HS-27A (cell line): ENCODE measurements around the gene VIL1.

Source experiments
- DNase-seq: peaks from one replicate; pipeline ENCODE4 v3.0.0-alpha.2; 2012; ENCODE audit warnings: low read depth, missing footprints

Gene VIL1

DNA sequence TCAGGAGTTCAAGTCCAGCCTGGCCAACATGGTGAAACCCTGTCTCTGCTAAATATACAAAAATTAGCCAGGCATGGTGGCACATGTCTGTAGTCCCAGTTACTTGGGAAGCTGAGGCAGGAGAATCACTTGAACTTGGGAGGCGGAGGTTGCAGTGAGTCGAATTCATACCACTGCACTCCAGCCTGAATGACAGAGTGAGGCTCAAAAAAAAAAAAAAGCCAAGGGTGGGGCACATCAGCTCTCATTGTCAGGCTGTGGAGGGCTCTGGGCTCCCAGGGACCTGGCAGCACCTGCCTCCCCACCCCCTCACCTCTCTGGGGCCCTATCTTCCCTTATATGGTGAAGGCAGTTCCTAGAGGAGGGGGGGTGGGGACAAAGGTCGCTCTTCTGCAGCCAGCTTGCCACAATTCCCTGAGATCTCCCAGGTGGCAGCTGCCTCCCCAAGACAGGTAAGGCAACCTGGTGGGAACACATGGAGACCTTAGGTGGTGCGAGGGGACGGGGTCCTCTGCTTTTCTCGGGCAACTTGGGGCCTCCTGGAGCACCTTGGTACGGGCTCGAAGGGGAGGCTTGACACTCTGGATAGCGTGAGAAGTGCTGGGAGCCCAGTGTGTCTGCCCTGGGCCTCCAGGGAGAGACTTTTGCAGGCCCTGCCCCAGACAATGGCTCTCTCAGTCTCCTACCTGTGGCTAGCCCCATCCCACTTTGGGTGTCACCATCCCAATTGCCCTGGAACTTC, at the start of gene VIL1:
TSS of gene VIL1 (plus strand) at position 407 of the 742 bp plus-strand sequence. CDS start 4,656 bp downstream, outside the sequence.
- DNase-seq, result no peak

DNA sequence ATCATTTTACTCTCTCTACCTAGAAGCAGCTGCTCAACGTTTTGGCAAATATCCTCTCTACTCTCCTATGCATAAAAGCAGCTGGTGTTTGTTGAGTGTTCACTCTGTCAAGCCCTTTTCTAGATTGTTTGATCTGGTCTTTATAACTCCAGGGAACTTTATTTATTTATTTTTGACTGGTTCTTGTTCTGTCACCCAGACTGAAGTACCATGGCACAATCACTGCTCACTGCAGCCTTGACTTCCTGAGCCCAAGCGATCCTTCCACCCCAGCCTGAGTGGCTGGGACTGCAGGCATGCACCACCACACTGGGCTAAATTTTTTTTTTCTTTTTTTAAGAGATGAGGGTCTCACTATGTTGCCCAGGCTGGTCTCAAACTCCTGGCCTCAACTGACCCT, 49.6 kb upstream of the VIL1 start:
- no peak for DNase-seq

GRCh38 chr2:218370410-218371063, 48.4 kb upstream of the VIL1 start:
- no peak for DNase-seq

- DNase-seq, result no peak
These were observed 47.0 kb upstream of the VIL1 start for GRCh38 chr2:218371983-218372350.

- DNase-seq, result no peak
These were observed 44.1 kb upstream of the VIL1 start for GRCh38 chr2:218374795-218375194.

GRCh38 chr2:218375212-218375611, 43.7 kb upstream of the VIL1 start:
- DNase-seq, result no peak

GRCh38 chr2:218378053-218378452, 40.9 kb upstream of the VIL1 start:
- no peak for DNase-seq

- no peak for DNase-seq
These were observed 37.0 kb upstream of the VIL1 start, which contains the start of gene SLC11A1 for GRCh38 chr2:218381916-218382366. SLC11A1 (plus strand) TSS chr2:218382273; CDS start chr2:218382369, 96 bp downstream.

DNA sequence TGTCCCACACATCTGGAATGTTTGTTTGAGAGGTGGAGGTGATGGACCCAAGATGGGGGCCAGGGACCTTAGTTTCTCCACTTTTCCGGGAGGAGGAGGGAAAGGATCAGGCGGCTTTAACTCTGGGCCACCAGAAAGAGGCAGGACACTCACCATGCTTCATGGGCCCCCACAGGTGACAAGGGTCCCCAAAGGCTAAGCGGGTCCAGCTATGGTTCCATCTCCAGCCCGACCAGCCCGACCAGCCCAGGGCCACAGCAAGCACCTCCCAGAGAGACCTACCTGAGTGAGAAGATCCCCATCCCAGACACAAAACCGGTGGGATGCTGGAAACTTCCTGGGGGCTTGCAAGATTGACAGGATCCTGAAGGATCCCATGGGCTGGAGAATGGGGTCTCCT, 36.1 kb upstream of the VIL1 start:
- no peak for DNase-seq

DNA sequence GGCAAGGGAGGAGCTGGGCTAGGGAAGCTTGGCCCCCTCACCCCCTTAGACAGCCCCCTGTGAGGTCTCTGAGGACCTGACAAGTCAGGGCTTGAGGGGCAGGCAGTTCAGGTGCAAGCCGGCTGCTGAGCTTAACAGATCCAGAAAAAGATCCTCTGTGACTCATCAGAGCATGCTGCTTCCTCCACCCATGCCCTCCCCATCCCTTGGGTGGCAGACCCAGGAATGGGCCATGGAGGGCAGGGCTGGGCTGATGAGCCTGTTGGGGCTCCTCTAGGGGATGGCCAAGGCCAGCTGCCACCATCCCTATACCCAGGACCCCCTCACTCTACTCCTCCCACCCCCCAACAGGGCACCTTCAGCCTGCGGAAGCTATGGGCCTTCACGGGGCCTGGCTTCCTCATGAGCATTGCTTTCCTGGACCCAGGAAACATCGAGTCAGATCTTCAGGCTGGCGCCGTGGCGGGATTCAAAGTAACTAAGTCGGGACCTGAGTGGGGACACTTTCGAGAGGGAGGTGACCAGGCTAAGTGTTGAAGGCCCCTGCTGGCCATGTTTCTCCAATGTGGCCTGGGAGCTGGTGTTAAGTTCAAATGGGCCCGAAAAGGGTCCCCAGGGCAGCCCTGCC, 34.9 kb upstream of the VIL1 start:
- no peak for DNase-seq

DNA sequence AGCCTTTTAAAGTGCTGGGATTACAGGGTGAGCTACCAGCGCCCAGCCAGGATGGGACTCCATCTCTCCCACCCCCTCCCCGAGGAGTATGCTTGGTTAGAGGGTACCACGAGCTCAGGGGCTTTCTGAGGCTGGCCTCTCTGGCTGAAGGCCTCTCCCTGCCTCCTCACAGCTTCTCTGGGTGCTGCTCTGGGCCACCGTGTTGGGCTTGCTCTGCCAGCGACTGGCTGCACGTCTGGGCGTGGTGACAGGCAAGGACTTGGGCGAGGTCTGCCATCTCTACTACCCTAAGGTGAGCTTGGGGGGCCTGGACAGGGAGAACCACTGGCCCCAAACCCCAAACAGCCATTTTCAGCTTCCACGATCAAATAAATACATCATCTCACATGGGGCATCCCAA, 33.9 kb upstream of the VIL1 start:
- DNase-seq, result no peak

- no peak for DNase-seq
These were observed 32.2 kb upstream of the VIL1 start for GRCh38 chr2:218386505-218387368.

DNA sequence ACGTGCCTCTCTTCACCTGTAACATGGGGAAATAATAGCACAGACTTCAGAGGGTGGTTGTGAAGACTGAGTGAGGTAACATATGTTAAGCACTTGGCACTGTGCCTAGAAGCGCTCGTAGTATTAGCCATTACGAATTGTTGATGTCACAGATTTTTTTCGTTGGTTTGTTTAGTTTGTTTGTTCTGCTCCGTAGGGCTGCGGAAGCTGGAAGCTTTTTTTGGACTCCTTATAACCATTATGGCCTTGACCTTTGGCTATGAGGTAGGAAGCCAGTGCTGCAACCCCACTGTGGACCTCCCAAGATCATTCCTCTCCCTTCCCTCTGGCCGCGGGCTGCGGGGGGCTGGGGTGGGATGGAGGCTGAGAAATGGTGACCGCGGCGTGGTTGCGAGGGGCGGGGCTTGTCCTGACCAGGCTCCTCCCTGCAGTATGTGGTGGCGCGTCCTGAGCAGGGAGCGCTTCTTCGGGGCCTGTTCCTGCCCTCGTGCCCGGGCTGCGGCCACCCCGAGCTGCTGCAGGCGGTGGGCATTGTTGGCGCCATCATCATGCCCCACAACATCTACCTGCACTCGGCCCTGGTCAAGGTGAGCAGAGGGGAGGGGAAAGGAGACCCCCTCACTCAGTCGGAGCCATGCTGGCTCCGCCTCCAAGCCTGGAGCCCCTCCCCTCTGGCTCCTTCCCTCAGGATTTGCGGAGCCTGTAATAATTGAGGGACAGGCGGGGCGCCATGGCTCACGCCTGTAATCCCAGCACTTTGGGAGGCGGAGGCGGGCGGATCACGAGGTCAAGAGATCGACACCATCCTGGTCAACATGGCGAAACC, 31.3 kb upstream of the VIL1 start:
- no peak for DNase-seq

DNA sequence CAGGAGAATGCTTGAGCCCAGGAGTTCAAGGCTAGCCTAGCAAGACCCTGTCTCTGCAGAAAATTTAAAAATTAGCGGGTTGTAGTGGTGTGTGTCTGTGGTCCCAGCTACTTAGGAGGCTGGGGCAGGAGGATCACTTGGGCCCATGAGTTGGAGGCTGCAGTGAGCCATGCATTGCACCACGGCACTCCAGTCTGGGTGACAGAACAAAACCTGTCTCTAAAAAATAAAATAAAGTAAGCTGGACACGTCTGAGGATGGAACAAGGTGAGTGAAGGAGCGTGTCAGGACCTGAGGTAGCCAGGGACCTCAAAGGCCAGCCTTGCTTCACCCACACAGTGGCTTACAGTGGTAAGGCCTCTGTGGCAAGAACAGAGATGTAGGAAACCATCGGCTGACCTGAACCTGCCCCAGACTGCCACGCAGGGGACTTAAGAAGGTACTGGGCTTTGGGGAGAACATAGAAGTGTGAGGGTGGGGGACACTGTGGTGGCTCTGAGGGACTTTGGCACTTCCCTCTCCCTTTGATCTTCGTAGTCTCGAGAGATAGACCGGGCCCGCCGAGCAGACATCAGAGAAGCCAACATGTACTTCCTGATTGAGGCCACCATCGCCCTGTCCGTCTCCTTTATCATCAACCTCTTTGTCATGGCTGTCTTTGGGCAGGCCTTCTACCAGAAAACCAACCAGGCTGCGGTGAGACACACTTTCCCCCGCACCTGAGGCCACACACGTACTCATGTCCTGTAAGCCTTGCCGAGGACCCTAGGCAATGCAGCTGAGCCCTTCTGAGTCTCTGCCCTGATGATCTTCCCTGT, 29.4 kb upstream of the VIL1 start:
- no peak for DNase-seq

DNA sequence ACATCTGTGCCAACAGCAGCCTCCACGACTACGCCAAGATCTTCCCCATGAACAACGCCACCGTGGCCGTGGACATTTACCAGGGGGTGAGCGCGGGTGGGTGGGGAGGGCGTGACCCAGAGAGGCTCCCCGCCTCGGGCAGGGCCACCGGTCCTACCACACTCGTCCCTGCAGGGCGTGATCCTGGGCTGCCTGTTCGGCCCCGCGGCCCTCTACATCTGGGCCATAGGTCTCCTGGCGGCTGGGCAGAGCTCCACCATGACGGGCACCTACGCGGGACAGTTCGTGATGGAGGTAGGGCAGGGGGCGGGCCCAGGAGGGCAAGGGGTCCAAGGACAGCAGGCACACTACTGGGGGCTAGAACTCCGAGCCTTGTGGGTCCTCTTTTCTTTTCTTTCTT, 27.7 kb upstream of the VIL1 start:
- DNase-seq, result no peak

- DNase-seq, result no peak
These were observed 26.5 kb upstream of the VIL1 start for GRCh38 chr2:218392459-218392858.

- no peak for DNase-seq
These were observed 25.9 kb upstream of the VIL1 start for GRCh38 chr2:218392891-218393462.

DNA sequence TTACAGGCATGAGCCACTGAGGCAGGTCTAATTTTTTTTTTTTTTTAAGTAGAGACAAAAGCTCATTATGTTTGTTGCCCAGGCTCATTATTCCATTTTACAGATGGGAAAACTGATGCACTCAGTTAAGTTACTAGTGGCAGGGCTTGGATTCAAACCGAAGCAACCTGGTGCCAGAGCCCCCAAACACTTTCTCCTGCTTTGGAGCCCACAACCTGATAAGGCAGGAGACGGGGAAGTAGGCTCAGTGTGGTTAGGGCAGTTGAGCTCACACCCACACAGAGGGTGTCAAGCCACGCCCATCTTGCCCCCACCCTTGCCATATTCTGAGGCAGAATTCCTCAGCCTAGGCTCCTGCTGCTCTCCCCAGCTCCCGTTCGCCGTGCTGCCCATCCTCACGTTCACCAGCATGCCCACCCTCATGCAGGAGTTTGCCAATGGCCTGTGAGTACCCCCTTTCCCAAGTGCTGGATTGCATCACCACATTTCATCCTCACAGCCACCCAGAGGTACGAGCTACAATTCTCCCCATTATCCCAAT, 25.1 kb upstream of the VIL1 start:
- no peak for DNase-seq

GRCh38 chr2:218394298-218395089, 24.4 kb upstream of the VIL1 start:
- no peak for DNase-seq
